Measurements from ENCODE around the gene CACNA1I. TPM values are rescaled to one million over a fixed set of nuclear protein-coding genes. Genes with fewer than 3 reads are reported as not detected.
"Not testable (repeated sequence)": the region's sequence is repeated elsewhere in the genome, so short reads cannot be mapped to it uniquely, and the experiment has no call there.

Gene CACNA1I
- polyA plus RNA-seq, 3 donors: 0.01 to 0.31 (median 0.04) TPM

GRCh38 chr22:39731481-39731880 lies 160.9 kb downstream of the CACNA1I start:
- no peak for DNase-seq (ENCODE audit: low read depth in 3 of 3, low spot score in 2 of 3)

DNA sequence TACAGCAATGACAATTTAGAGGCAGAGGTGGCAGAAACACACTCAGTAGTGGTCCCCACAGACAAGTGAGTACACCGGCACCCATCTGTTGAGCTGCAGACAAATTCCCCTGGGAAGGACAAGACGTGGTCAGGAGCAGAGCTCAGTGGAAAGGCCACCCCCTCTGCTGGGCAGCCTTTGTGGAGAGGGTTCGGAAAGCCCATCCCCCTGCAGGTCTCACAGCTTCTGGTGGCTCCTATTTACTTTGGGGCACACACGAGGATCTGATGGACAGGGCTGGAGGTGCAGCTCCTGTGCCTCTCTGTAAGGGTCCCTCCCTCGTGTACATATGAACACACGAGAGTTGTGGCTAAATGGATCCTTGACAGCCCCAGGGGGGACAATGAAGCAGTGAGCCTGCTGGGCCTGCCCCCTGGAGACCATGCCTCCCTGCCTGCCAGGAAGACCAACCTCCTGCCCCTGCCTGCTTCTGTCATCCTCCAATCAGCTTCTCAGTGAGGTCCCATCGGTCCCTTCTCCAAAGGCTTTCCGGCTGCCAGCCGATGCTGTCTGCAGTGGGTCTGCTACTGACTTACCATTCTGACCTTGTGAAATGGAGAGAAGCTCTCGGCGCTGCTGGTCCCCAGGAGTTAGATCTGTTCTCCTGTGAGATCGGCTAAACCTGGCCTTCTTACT lies 161.5 kb downstream of the CACNA1I start:
- no peak for DNase-seq (ENCODE audit: low read depth in 3 of 3, low spot score in 2 of 3)

DNA sequence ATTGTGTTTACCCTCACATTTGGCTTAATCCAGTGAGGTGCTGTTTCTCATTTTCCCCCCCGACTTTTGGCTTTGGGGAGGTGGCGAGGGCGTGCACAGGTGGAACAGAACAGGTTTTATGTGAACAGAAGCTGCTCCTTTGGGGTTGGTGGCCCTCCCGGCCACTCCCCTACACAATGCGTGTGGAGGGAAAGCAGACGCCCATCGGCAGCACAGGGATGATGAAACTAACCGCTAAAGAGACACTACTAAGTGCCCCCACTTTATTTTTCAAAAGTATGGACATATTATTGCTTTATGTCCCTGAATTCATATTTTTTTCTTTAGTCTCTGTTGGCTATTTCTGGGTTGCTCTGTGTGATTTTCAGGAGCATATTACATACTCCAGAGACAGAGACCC lies 162.1 kb downstream of the CACNA1I start:
- no peak for DNase-seq (ENCODE audit: low read depth in 3 of 3, low spot score in 2 of 3)

- DNase-seq (ENCODE audit: low read depth in 3 of 3, low spot score in 2 of 3): no peak
Observed at GRCh38 chr22:39733191-39733590, 162.6 kb downstream of the CACNA1I start.

DNA sequence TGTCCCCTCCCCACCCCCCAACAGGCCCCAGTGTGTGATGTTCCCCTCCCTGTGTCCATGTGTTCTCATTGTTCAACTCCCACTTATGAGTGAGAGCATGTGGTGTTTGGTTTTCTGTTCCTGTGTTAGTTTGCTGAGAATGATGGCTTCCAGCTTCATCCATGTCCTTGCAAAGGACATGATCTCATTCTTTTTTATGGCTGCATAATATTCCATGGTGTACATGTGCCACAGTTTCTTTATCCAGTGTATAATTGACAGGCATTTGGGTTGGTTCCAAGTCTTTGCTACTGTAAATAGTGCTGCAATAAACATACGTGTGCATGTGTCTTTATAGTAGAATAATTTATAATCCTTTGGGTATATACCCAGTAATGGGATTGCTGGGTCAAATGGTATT lies 163.5 kb downstream of the CACNA1I start:
- DNase-seq (ENCODE audit: low read depth in 3 of 3, low spot score in 2 of 3): not testable (repeated sequence)

DNA sequence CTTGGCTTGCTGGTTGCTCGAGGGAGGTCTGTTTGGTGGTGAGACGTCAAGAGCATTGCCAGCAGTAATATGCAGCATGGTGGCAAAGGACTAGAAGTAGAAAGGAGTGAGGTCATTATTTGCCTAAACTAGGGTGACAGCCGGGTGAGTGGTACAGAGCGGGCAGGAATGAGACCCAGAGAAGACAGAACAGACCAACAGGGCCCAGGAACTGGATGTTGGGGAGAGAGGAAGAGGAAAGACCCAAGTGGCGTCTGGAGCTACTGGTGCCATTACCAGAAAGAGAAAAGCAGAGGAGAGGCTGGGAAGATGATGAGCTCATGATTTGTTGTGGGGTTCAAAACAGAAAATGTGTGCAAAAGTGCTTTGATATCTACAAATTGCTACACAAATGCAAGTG lies 164.3 kb downstream of the CACNA1I start:
- DNase-seq (ENCODE audit: low read depth in 3 of 3, low spot score in 2 of 3): no peak

DNA sequence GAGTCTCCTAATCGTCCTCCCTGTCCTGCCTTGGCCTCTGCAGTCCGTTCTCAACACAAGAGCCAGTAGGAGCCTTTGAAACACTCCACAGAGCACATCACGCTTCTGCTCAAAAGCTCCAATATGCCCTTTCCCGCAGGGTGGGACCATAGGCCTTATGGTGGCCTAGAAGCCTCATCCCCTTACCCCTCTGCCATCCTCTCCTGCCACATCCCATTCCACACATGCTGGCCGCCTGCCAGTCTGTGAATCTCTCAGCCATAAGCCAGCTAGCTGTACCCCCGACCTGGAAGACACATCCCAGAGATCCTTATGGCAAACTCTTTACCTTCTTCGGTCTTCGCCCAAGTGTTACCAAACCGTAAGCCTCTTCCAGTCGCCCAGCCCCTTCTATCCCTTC lies 165.2 kb downstream of the CACNA1I start:
- DNase-seq (ENCODE audit: low read depth in 3 of 3, low spot score in 2 of 3): no peak

GRCh38 chr22:39738746-39739145 lies 168.2 kb downstream of the CACNA1I start:
- DNase-seq (ENCODE audit: low read depth in 3 of 3, low spot score in 2 of 3): no peak

Other genes with a start within 250 kb of the CACNA1I start
- 10 to 100 TPM; 14.7 to 18.0 (median 17.3) TPM for gene SYNGR1, start 220.8 kb upstream of the CACNA1I start, polyA plus RNA-seq (ENCODE audit: insufficient read length in 3 of 3)
- gene TAB1, start 171.0 kb upstream of the CACNA1I start, polyA plus RNA-seq (ENCODE audit: insufficient read length in 3 of 3): 10 to 100 TPM; 23.5 to 28.8 (median 25.8) TPM
- 10 to 100 TPM; 18.7 to 26.7 (median 23.8) TPM for gene MGAT3, start 113.7 kb upstream of the CACNA1I start, polyA plus RNA-seq (ENCODE audit: insufficient read length in 3 of 3)
- 10 to 100 TPM; 34.6 to 36.5 (median 35.0) TPM for gene MIEF1, start 68.5 kb upstream of the CACNA1I start, polyA plus RNA-seq (ENCODE audit: insufficient read length in 3 of 3)
- 100 to 1,000 TPM; 298 to 313 (median 309) TPM for gene ATF4, start 50.2 kb upstream of the CACNA1I start, polyA plus RNA-seq (ENCODE audit: insufficient read length in 3 of 3)
- 10 to 100 TPM; 42.6 to 54.2 (median 48.0) TPM for gene RPS19BP1, start 38.0 kb upstream of the CACNA1I start, polyA plus RNA-seq (ENCODE audit: insufficient read length in 3 of 3)